Activated CD8-positive, alpha-beta memory T cell treated with anti-CD3 and anti-CD28 coated beads, Interleukin-2, amount 10 ng/mL, durations not matched to agents 7 days and 5 days (primary cell): ENCODE results near the gene COL17A1. TPM values are rescaled to one million over a fixed set of nuclear protein-coding genes. Genes with fewer than 3 reads are reported as not detected.

Source experiments
- ATAC-seq: fragments of 150-1000 bp; cut with Tn5 transposase; one replicate; pipeline ENCODE4 v1.10.0; 2021; ENCODE audit warnings: moderate library complexity
- CTCF ChIA-PET: fragments of 350-600 bp; sonication (Branson Sonifier 250); formaldehyde crosslinking; loops from one replicate; lab custom pipeline; 2021; ENCODE audit warnings: antibody characterized with exemption; lab: Charles Lee
- DNase-seq: peaks from one replicate; pipeline ENCODE4 v3.0.0-alpha.2; 2020
- H3K27ac Mint-ChIP-seq: one replicate; pipeline ENCODE4 v1.8.0; 2021; ENCODE audit warnings: mild to moderate bottlenecking, mixed read lengths
- H3K27me3 Mint-ChIP-seq: one replicate; pipeline ENCODE4 v1.8.0; 2021; ENCODE audit warnings: mixed read lengths
- H3K36me3 Mint-ChIP-seq: one replicate; pipeline ENCODE4 v1.8.0; 2021; ENCODE audit warnings: mild to moderate bottlenecking, mixed read lengths
- H3K4me1 Mint-ChIP-seq: one replicate; pipeline ENCODE4 v1.8.0; 2021; ENCODE audit warnings: mixed read lengths
- H3K4me3 Mint-ChIP-seq: one replicate; pipeline ENCODE4 v1.8.0; 2021; ENCODE audit warnings: mild to moderate bottlenecking, moderate library complexity, mixed read lengths
- H3K9me3 Mint-ChIP-seq: one replicate; pipeline ENCODE4 v1.8.0; 2022; ENCODE audit warnings: low read depth, mixed read lengths
- microRNA-seq: library from miRNA; unstranded; fragments of <30 nt; microRNA quantifications from one replicate; pipeline ENCODE4 v1.2.0, GENCODE V29; 2022
- total RNA-seq, 2 experiments: library from RNA; stranded (reverse); gene quantifications; one replicate each; pipeline ENCODE4 v1.2.3, GENCODE V29; 2021

COL17A1 gene
- total RNA-seq, 2 experiments from 2014 or later: not detected

GRCh38 chr10:103982639-103983038 is 103.0 kb downstream of the COL17A1 start:
- Mint-ChIP-seq H3K27ac (peak overlapping the region; percentile 81), H3K4me3 (no peak overlapping the region), H3K36me3 (peaks cover 9% of the 10 kb centered on the region), H3K9me3 (no peaks in the 10 kb centered on the region), H3K4me1 (peaks cover 66% of the 10 kb centered on the region), H3K27me3 (no peaks in the 10 kb centered on the region)
- CTCF ChIA-PET: interaction anchor here (0.8 to 2.4 kb wide), 10 partner anchors 8 to 139 kb away, joined by 3 to 10 read pairs (median 4); partner anchors contain the start of gene SFR1
- DNase-seq (no peak), ATAC-seq (no peak)

Small RNA genes lying within 50 kb of the gene (microRNA-seq; reads per million reads assigned to microRNA genes)
- not detected for gene MIR936

Other genes with a start within 250 kb of the COL17A1 start
- gene SH3PXD2A, start 230.3 kb downstream of the COL17A1 start, total RNA-seq: 10 to 100 TPM; 12.4 to 14.5 TPM
- gene STN1, start 167.7 kb downstream of the COL17A1 start, total RNA-seq: 10 to 100 TPM; 37.5 to 52.0 TPM
- gene SLK, start 118.7 kb downstream of the COL17A1 start, total RNA-seq: 10 to 100 TPM; 31.2 to 32.6 TPM
- 10 to 100 TPM; 14.9 to 17.4 TPM for gene SFR1, start 36.3 kb upstream of the COL17A1 start, total RNA-seq
- not detected for gene CFAP43, start 146.5 kb upstream of the COL17A1 start, total RNA-seq
- 100 to 1,000 TPM; 128 to 161 TPM for gene GSTO1, start 169.0 kb upstream of the COL17A1 start, total RNA-seq
- gene GSTO2, start 183.3 kb upstream of the COL17A1 start, total RNA-seq: 1 to 10 TPM in 1 of 2 experiments, under 1 TPM in 1; 0.96 to 1.3 TPM